Measurements from ENCODE around the gene PTPN14.

Gene PTPN14

DNA sequence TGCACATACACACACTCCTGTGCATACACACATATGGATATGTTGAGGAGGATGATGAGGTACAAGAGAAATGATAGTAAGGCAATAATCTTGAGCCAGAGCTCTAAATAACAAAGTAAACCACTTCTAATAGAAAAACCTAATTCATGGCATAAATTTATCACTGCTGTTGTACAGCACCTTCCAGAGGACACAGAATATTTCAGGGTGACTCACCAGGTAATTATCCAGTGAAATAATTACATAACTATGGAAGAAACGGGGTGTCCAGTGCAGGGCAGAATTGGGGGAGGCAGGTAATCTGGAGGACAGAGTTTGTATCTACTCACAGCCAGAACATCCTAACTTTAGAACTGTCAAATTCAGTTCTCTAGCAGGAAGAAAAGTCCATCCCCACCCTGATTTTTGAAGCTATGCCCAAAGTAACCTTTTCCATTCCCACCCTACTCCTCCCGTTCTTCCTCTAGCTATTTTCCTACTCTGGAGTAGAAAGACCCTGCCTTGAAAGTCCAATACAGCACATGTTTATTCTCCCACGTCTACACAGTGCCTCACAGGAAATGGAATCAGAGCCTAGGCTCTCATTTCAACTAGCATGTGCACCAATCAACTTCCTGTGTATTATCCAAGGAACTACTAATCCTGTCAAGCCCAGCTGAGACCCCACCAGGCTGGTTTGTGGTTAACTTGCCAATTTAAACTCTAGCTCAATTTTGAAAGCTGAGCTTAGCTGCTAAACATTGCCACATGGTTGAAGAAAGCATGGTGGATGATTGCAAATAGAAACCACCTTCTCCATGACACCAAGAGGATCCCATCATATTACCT, 96.6 kb downstream of the PTPN14 start:
- CTCF ChIA-PET: interaction anchor here (1.2 to 1.3 kb wide), 2 partner anchors 130 to 194 kb away, joined by 3 to 5 read pairs; no protein-coding TSS in a partner anchor
- POLR2A ChIA-PET: no interaction called here
- no peak overlapping the region for H3K27ac ChIP-seq (ENCODE audit: extremely low read depth, low read depth, low read length)
- TF ChIP-seq GLIS1 (tag by site-specific recombination; IDR thresholded peaks at IDR 0.05) (peak; percentile 54; the same call in 1 of the 2 replicates), ZNF473 (tag by site-specific recombination; IDR thresholded peaks at IDR 0.05) (no peak), OVOL3 (tag by site-specific recombination; IDR thresholded peaks at IDR 0.05) (no peak), SCRT2 (tag by site-specific recombination; IDR thresholded peaks at IDR 0.05) (no peak), SALL2 (tag by site-specific recombination; IDR thresholded peaks at IDR 0.05; ENCODE audit: borderline replicate concordance) (no peak), ZNF629 (tag by site-specific recombination; IDR thresholded peaks at IDR 0.05) (no peak), ZNF324 (tag by site-specific recombination; IDR thresholded peaks at IDR 0.05) (no peak), OSR2 (tag by site-specific recombination; IDR thresholded peaks at IDR 0.05) (no peak), ZNF335 (tag by site-specific recombination; conservative IDR thresholded peaks at IDR 0.05) (no peak), ZNF530 (tag by site-specific recombination; IDR thresholded peaks at IDR 0.05; ENCODE audit: low read depth) (no peak), ZNF140 (tag by site-specific recombination; IDR thresholded peaks at IDR 0.05) (no peak), ZNF544 (tag by site-specific recombination; IDR thresholded peaks at IDR 0.05) (no peak), ZSCAN16 (tag by site-specific recombination; IDR thresholded peaks at IDR 0.05) (no peak), ZNF623 (tag by site-specific recombination; IDR thresholded peaks at IDR 0.05) (no peak), ZNF830 (tag by site-specific recombination; IDR thresholded peaks at IDR 0.05; ENCODE audit: low read depth) (no peak), ZNF239 (tag by site-specific recombination; IDR thresholded peaks at IDR 0.05) (no peak), GLI2 (tag by site-specific recombination; IDR thresholded peaks at IDR 0.05; ENCODE audit: borderline replicate concordance, low read depth) (no peak), MYNN (tag by site-specific recombination; IDR thresholded peaks at IDR 0.05; ENCODE audit: borderline replicate concordance) (no peak), REPIN1 (tag by site-specific recombination; IDR thresholded peaks at IDR 0.05; ENCODE audit: low read depth) (no peak), ZFP41 (tag by site-specific recombination; IDR thresholded peaks at IDR 0.05; ENCODE audit: borderline replicate concordance) (no peak), ZNF521 (tag by site-specific recombination; IDR thresholded peaks at IDR 0.05) (no peak), ZNF600 (tag by site-specific recombination; IDR thresholded peaks at IDR 0.05) (peak; percentile 70; the same call in 1 of the 2 replicates)
- TF ChIP-seq, protein P1, sequence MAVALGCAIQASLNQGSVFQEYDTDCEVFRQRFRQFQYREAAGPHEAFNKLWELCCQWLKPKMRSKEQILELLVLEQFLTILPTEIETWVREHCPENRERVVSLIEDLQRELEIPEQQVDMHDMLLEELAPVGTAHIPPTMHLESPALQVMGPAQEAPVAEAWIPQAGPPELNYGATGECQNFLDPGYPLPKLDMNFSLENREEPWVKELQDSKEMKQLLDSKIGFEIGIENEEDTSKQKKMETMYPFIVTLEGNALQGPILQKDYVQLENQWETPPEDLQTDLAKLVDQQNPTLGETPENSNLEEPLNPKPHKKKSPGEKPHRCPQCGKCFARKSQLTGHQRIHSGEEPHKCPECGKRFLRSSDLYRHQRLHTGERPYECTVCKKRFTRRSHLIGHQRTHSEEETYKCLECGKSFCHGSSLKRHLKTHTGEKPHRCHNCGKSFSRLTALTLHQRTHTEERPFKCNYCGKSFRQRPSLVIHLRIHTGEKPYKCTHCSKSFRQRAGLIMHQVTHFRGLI (tag by site-specific recombination; IDR thresholded peaks at IDR 0.05): 0 out of 2 replicates have a peak, but pooled peaks have one; percentile 33
- TF ChIP-seq, protein P2, sequence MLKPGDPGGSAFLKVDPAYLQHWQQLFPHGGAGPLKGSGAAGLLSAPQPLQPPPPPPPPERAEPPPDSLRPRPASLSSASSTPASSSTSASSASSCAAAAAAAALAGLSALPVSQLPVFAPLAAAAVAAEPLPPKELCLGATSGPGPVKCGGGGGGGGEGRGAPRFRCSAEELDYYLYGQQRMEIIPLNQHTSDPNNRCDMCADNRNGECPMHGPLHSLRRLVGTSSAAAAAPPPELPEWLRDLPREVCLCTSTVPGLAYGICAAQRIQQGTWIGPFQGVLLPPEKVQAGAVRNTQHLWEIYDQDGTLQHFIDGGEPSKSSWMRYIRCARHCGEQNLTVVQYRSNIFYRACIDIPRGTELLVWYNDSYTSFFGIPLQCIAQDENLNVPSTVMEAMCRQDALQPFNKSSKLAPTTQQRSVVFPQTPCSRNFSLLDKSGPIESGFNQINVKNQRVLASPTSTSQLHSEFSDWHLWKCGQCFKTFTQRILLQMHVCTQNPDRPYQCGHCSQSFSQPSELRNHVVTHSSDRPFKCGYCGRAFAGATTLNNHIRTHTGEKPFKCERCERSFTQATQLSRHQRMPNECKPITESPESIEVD (tag by site-specific recombination; IDR thresholded peaks at IDR 0.05): peak; percentile 43
- TF ChIP-seq, protein P3, sequence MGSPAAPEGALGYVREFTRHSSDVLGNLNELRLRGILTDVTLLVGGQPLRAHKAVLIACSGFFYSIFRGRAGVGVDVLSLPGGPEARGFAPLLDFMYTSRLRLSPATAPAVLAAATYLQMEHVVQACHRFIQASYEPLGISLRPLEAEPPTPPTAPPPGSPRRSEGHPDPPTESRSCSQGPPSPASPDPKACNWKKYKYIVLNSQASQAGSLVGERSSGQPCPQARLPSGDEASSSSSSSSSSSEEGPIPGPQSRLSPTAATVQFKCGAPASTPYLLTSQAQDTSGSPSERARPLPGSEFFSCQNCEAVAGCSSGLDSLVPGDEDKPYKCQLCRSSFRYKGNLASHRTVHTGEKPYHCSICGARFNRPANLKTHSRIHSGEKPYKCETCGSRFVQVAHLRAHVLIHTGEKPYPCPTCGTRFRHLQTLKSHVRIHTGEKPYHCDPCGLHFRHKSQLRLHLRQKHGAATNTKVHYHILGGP (tag by site-specific recombination; IDR thresholded peaks at IDR 0.05): no peak
- TF ChIP-seq, protein P4, sequence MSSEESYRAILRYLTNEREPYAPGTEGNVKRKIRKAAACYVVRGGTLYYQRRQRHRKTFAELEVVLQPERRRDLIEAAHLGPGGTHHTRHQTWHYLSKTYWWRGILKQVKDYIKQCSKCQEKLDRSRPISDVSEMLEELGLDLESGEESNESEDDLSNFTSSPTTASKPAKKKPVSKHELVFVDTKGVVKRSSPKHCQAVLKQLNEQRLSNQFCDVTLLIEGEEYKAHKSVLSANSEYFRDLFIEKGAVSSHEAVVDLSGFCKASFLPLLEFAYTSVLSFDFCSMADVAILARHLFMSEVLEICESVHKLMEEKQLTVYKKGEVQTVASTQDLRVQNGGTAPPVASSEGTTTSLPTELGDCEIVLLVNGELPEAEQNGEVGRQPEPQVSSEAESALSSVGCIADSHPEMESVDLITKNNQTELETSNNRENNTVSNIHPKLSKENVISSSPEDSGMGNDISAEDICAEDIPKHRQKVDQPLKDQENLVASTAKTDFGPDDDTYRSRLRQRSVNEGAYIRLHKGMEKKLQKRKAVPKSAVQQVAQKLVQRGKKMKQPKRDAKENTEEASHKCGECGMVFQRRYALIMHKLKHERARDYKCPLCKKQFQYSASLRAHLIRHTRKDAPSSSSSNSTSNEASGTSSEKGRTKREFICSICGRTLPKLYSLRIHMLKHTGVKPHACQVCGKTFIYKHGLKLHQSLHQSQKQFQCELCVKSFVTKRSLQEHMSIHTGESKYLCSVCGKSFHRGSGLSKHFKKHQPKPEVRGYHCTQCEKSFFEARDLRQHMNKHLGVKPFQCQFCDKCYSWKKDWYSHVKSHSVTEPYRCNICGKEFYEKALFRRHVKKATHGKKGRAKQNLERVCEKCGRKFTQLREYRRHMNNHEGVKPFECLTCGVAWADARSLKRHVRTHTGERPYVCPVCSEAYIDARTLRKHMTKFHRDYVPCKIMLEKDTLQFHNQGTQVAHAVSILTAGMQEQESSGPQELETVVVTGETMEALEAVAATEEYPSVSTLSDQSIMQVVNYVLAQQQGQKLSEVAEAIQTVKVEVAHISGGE (tag by site-specific recombination; conservative IDR thresholded peaks at IDR 0.05; ENCODE audit: low read depth): no peak
- TF ChIP-seq, protein P5, sequence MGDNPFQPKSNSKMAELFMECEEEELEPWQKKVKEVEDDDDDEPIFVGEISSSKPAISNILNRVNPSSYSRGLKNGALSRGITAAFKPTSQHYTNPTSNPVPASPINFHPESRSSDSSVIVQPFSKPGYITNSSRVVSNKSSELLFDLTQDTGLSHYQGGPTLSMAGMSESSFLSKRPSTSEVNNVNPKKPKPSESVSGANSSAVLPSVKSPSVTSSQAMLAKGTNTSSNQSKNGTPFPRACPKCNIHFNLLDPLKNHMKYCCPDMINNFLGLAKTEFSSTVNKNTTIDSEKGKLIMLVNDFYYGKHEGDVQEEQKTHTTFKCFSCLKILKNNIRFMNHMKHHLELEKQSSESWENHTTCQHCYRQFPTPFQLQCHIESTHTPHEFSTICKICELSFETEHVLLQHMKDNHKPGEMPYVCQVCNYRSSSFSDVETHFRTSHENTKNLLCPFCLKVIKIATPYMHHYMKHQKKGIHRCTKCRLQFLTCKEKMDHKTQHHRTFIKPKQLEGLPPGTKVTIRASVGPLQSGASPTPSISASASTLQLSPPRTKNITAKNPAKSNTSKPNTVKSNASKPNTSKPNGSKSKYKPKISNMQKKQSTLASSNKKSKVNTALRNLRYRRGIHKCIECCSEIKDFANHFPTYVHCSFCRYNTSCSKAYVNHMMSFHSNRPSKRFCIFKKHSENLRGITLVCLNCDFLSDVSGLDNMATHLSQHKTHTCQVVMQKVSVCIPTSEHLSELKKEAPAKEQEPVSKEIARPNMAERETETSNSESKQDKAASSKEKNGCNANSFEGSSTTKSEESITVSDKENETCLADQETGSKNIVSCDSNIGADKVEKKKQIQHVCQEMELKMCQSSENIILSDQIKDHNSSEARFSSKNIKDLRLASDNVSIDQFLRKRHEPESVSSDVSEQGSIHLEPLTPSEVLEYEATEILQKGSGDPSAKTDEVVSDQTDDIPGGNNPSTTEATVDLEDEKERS (tag by site-specific recombination; IDR thresholded peaks at IDR 0.05): no peak

More for the DNA sequence above, 96.6 kb downstream of the PTPN14 start:
- Histone ChIP-seq H3K36me3 (ENCODE audit: control insufficient read depth in 2 of 2, insufficient read depth in 1 of 2, low read length in 2 of 2) (peaks cover 0 to 2% of the 10 kb centered on the region in 2 experiments; a peak in 1 of 3 replicates), H3K9me3 (ENCODE audit: control insufficient read depth, insufficient read depth, low read depth, low read length) (no peaks in the 10 kb centered on the region), H3K4me3 (ENCODE audit: low read depth, low read length) (no peak overlapping the region), H3K4me1 (ENCODE audit: control insufficient read depth, insufficient read depth, low read length) (peaks cover 8% of the 10 kb centered on the region)

All from HEK293 (cell line).